Measurements from ENCODE around the gene DCAF10. TPM values are rescaled to one million over a fixed set of nuclear protein-coding genes. Genes with fewer than 3 reads are reported as not detected.

Gene DCAF10
- total and polyA plus RNA-seq, 2 of the 13 experiments (the other 11 are each of a cell fraction or from before 2014, with no cell fraction given): 9.2 to 20.3 TPM

DNA sequence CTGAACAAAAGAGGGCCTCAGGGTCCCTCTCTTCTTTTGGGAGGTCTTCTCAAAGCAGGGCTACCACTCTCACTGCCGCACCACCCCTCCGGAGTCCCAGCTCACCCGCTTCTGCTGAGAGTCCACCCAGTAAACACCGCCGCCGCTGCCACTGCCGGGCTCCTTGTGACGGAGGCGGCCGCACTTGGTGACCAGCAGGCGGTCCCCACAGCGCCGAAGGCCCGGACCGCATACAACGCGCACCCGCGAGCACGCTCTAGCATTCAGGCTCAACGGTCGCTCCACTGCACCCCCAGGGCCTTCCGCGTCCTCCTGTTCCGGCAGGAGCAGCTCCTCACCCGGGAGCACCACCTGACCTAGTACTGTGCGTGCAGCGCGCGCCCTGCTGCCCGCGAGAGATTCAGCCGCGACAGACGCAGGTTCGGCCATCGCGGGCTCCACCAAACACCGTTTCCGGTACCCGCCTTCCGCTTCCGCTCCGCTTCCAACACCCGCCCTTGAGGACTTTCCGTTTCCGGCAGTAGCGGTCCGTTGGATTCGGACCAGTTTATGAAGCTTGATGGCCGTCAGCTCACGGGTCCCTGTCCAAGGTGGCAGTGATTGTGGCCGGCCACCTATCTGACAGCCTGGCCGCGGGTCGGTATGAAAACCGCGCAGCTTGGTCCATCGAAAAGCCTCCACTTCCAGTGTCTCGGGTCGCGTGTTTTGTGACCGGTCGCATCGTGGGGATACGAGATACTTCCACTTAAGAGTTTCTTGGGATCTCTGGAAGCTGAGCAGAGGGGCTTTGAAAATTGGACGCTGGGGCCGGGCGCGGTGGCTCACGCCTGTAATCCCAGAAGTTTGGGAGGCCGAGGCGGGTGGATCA lies 15.7 kb upstream of the DCAF10 start, which contains the start of gene EXOSC3 (continued):
- TF ChIP-seq, protein P1, sequence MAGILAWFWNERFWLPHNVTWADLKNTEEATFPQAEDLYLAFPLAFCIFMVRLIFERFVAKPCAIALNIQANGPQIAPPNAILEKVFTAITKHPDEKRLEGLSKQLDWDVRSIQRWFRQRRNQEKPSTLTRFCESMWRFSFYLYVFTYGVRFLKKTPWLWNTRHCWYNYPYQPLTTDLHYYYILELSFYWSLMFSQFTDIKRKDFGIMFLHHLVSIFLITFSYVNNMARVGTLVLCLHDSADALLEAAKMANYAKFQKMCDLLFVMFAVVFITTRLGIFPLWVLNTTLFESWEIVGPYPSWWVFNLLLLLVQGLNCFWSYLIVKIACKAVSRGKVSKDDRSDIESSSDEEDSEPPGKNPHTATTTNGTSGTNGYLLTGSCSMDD (CRISPR knock-in tag; IDR thresholded peaks at IDR 0.05): no peak
- no peak; the same call in 1 of the 2 replicates for TF ChIP-seq MAF1 (CRISPR knock-in tag; IDR thresholded peaks at IDR 0.05; ENCODE audit: borderline replicate concordance)
- TF ChIP-seq HDAC1 (CRISPR knock-in tag; IDR thresholded peaks at IDR 0.05): peak; percentile 95
- TF ChIP-seq ZSCAN30 (CRISPR knock-in tag; IDR thresholded peaks at IDR 0.05): no peak
- TF ChIP-seq, protein P2, sequence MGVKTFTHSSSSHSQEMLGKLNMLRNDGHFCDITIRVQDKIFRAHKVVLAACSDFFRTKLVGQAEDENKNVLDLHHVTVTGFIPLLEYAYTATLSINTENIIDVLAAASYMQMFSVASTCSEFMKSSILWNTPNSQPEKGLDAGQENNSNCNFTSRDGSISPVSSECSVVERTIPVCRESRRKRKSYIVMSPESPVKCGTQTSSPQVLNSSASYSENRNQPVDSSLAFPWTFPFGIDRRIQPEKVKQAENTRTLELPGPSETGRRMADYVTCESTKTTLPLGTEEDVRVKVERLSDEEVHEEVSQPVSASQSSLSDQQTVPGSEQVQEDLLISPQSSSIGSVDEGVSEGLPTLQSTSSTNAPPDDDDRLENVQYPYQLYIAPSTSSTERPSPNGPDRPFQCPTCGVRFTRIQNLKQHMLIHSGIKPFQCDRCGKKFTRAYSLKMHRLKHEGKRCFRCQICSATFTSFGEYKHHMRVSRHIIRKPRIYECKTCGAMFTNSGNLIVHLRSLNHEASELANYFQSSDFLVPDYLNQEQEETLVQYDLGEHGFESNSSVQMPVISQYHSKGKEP (CRISPR knock-in tag; IDR thresholded peaks at IDR 0.05): no peak
- TF ChIP-seq SUZ12 (IDR thresholded peaks at IDR 0.05; ENCODE audit: low read depth, low read length): no peak
- TF ChIP-seq TOPORS (CRISPR knock-in tag; IDR thresholded peaks at IDR 0.05): peak; percentile 89
- no peak for TF ChIP-seq ZNF232 (CRISPR knock-in tag; IDR thresholded peaks at IDR 0.05; ENCODE audit: borderline replicate concordance)
- peak; percentile 95 for TF ChIP-seq DMAP1 (CRISPR knock-in tag; IDR thresholded peaks at IDR 0.05)
- TF ChIP-seq ZNF326 (CRISPR knock-in tag; IDR thresholded peaks at IDR 0.05; ENCODE audit: borderline replicate concordance): no peak
- TF ChIP-seq ZSCAN21 (CRISPR knock-in tag; IDR thresholded peaks at IDR 0.05; ENCODE audit: borderline replicate concordance): peak; percentile 85; the same call in 1 of the 2 replicates
- TF ChIP-seq HOXA3 (CRISPR knock-in tag; IDR thresholded peaks at IDR 0.05): peak; percentile 91
- no peak for TF ChIP-seq NFIB (CRISPR knock-in tag; IDR thresholded peaks at IDR 0.05; ENCODE audit: borderline replicate concordance)
- TF ChIP-seq, protein P3, sequence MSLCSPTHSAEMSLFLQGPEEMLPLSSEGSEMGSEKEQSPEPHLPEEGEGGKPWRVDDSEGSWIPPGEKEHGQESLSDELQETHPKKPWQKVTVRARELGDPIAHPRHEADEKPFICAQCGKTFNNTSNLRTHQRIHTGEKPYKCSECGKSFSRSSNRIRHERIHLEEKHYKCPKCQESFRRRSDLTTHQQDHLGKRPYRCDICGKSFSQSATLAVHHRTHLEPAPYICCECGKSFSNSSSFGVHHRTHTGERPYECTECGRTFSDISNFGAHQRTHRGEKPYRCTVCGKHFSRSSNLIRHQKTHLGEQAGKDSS (CRISPR knock-in tag; IDR thresholded peaks at IDR 0.05; ENCODE audit: borderline replicate concordance, low read depth): peak; percentile 74; the same call in 1 of the 2 replicates
- TF ChIP-seq, protein P4, sequence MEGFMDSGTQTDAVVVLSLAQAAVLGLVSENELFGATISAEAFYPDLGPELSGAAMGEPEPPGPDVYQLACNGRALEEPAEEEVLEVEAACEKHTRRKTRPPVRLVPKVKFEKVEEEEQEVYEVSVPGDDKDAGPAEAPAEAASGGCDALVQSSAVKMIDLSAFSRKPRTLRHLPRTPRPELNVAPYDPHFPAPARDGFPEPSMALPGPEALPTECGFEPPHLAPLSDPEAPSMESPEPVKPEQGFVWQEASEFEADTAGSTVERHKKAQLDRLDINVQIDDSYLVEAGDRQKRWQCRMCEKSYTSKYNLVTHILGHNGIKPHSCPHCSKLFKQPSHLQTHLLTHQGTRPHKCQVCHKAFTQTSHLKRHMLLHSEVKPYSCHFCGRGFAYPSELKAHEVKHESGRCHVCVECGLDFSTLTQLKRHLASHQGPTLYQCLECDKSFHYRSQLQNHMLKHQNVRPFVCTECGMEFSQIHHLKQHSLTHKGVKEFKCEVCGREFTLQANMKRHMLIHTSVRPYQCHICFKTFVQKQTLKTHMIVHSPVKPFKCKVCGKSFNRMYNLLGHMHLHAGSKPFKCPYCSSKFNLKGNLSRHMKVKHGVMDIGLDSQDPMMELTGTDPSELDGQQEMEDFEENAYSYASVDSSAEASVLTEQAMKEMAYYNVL (CRISPR knock-in tag; IDR thresholded peaks at IDR 0.05; ENCODE audit: borderline replicate concordance): peak; percentile 63; the same call in 1 of the 2 replicates
- no peak for TF ChIP-seq ZNF670 (CRISPR knock-in tag; IDR thresholded peaks at IDR 0.05; ENCODE audit: borderline replicate concordance)
- no peak for TF ChIP-seq RAD51 (IDR thresholded peaks at IDR 0.05; ENCODE audit: borderline replicate concordance)
- TF ChIP-seq PCBP2 (optimal IDR thresholded peaks at IDR 0.05; ENCODE audit: low read depth, low read length, poor library complexity, severe bottlenecking): no peak
- no peak for TF ChIP-seq ZFP37 (CRISPR knock-in tag; IDR thresholded peaks at IDR 0.05; ENCODE audit: borderline replicate concordance)
- TF ChIP-seq YEATS4 (CRISPR knock-in tag; IDR thresholded peaks at IDR 0.05; ENCODE audit: borderline replicate concordance): peak; percentile 89
- TF ChIP-seq, protein P5, sequence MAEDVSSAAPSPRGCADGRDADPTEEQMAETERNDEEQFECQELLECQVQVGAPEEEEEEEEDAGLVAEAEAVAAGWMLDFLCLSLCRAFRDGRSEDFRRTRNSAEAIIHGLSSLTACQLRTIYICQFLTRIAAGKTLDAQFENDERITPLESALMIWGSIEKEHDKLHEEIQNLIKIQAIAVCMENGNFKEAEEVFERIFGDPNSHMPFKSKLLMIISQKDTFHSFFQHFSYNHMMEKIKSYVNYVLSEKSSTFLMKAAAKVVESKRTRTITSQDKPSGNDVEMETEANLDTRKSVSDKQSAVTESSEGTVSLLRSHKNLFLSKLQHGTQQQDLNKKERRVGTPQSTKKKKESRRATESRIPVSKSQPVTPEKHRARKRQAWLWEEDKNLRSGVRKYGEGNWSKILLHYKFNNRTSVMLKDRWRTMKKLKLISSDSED (CRISPR knock-in tag; IDR thresholded peaks at IDR 0.05): no peak
- TF ChIP-seq GATAD2A (CRISPR knock-in tag; IDR thresholded peaks at IDR 0.05): peak; percentile 50

Measured in HepG2 (cell line).